NCI-H1092 treated with DMSO at 0.1 percent for 48 hours (cell line): ENCODE data around the gene PRSS22.

Experiments
- DNase-seq: peaks from one replicate; lab custom pipeline; 2025; lab: John Stamatoyannopoulos, UW

The PRSS22 gene

GRCh38 chr16:2852731-2853507 lies 5.1 kb downstream of the PRSS22 start:
- DNase-seq: no peak

DNA sequence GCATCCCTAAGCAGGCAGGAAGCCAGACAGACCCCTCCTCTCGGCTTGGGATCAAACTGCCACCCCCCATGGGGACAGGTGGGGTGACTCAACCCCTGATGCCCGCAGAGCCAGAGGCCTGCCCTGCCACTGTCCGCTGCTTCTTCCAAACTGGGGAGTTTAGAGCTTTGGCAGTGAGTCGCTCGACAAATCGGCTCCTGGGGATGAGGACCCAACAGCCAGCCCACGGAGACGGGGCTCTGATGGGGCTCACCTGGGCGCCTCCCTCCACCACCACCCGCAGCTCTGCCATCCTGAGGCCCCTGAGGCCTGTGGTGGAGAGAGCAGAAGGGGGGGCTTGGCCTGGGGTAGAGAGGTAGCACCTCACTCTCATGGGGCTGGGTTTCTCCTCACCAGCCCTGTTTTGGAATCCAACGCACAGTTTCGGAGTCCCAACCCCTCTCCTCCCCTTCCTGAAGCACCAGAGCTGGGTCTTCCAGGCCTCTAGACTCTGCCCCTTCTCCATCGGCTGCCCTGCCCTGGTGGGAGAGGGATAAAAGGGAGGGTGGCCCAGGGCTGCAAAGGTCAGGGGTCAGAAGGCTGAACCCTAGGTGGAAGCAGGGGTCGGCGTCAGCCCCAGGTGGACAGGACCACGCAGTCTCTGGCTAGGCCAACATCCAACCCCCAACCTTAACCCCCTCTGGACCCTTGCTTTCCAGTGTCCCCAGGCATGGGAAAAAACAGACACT lies 5.8 kb downstream of the PRSS22 start:
- no peak for DNase-seq

DNA sequence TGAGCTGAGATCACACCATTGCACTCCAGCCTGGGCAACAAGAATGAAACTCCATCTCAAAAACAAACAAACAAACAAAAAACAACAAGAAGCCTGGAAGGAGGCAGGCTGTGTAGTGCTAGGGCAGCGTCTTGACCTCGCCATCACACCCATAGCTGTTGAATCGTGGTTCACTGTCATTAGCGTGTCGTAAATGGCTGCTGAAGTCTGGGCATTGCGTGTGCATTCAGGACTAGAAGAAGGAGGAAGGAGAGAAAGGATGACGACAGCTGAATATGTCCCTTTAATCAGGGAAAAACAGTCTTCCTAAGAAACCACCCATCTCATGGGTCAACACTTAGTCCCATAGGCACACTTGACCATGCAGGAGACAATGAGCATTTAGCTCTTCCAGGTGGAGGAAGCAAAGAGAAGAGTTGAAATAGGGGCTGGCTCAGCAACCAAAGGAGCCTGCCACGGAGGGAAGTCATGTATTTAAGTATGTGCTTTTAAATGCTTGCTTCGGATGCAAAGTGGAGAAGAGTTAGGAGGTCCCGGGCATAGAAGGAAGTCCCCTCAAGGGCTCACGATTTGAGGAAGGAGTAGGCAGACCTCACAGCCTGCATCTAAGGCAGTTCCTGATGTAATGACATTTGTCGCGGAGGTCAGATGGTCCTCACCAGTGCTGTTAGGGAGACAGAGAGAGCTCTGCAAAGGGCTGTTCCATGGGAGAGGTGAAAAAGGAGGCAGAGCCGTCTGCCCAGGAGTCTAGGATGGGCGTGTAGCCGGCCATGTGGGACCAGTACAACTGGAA lies 8.8 kb downstream of the PRSS22 start:
- DNase-seq: no peak

- DNase-seq: no peak
These were observed 11.3 kb downstream of the PRSS22 start for GRCh38 chr16:2846511-2847310.

- DNase-seq: no peak
These were observed 12.9 kb downstream of the PRSS22 start for GRCh38 chr16:2845116-2845515.

GRCh38 chr16:2843526-2843925 lies 14.4 kb downstream of the PRSS22 start:
- DNase-seq: no peak

DNA sequence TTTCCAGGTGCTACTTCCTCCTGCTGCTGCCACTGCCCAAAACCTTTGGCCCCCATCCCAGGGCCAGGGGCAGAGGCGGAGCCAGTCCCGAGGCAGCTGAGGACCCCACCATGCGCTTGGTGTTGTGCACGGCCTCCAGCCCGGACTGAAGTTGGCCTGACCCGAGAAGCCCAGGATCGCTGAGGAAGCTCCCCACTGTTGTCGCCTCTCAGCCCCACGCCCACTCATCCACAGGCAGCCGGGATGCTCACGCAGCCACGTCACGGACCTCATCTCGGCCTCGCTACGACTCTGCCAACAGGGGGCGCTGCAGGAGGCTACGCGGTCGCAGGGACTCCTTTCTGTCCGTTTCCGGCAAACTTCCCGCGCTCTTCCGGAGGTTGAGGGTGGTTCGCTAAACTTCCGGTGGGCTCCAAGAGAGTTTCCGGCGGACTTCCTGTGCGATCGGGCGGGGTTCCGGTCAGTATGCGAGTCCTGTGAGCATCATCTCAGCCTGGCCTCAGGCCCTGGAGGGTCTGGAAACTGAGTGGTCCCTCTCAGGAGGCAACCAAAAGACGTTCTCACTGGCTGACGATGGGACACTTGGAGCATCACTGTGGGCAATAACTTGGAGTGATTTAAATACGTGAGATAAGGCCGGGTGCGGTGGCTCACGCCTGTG lies 15.5 kb downstream of the PRSS22 start:
- no peak for DNase-seq

DNA sequence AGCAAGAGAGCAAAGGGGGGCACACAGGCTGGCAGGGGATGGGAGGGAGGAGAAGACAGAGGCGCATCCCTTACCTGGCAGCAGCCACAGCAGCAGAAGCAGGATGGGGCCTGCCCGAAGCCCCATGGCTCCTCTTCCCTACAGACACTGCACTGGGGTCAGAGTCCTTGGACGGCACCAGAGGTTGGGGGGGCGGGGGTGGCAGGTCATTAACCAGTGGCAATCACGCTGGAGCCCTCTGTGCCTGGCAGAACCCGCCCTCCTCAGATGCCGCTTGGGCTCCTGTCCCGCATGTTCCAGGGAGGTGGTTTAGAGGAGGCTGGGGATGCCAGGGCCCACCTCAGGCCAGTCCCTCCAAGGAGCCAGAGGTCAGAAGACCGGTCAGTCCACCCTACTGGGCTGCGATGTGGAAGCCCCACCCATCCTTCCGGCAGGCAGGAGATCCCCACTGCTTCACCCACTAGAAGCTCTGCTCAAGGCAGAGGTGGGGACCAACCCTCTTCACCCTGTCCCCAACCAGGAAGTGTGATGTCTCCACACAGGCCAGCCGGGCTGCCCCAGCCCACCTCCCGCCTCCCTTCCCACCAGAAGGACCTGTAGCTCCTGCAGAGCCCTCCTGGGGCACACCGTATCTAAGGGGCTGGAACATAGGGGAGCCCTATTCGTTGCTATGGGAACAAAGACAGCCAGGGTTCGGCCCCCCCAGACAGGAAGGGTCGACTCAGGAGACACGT lies 16.2 kb downstream of the PRSS22 start:
- no peak for DNase-seq

- no peak for DNase-seq
These were observed 17.1 kb downstream of the PRSS22 start for GRCh38 chr16:2840914-2841313.

DNA sequence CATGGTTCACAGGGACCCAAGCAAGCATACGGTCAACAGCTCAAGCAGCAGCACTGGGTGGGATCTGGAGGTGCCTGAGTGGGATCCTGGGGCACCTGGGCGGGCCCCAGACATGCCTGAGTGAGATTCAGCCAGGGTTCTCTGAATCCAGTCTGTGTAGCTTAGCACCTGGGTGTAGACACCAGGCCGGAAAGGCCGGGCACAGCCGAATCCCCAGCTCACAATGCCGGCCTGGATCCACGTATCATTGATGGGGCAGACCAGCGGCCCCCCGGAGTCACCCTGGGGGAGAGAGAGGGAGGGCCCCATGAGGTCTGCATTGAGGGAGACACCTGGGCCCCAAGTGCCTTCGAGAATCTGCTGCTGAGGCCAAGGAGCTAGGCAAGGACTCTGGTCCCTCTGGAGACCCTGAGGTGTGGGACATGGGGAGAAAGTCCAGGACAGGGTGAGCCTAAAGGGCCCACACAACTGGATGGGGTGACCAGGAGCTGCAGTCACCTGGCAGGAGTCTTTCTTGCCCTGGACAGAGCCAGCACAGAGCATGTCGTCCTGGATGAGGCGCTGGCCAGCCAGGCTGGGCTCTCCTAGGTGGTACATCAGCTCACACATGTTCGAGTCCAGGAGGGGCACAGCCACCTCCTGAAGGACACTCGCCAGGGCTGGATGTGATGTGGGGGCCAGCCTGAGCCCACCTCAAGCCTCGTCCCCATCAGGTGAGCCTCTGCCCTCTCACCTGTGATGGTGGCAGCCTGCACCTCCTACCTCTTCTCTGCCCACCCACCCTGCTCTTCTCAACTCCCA lies 18.1 kb downstream of the PRSS22 start:
- no peak for DNase-seq

DNA sequence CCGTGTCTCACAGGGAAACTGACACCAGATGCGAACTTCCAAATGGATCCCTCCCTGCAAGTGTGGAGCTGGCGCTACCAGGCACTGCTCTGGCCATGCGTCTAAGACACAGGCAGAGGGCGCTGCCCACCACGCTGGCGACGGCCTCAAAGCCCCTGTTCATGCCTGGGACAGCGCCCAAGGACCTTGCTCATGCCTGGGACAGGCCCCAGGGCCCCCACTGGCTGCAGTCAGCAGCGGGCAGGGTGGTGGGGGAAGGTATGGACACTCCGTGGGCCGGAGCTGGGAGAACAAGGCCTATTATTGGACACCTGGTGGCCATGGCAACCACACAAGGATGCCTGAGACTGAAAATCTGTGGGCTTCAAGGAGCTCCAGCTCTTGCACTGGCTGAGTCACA lies 19.0 kb downstream of the PRSS22 start:
- DNase-seq: no peak

DNA sequence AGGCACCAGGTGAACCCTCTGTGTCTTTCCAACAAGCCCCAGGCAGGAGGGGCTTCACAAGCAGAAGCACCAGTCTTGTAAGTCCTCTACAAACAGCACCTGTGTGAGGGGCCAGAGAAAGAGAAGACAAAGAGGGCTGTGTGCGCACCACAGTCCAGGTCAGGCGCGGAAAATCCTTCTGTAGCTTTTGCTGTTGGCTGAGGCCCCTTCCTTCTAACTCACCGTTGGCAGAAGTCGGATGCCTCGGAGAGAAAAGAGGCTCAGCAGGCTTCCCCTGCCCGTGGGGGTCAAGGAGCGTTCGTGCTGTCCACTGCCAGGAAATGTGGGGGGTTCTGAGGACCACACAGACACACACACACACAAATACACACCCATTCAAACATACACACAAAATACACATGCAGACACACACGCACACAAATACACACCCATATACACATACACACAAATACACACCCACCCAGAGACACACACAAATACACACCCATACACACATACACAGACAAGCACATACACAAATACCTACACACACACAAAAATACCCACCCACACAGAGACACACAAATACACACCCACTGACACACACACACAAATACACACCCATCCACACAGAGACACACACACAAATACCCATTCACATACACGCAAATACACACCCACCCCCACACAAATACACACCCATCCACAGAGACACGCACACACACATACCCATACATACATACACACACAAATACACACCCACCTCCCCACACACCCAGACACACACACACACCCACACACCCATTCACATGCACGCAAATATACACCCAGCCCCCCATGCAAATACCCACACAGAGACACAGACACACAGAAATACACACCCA lies 21.1 kb downstream of the PRSS22 start:
- no peak for DNase-seq

GRCh38 chr16:2835638-2836493 lies 22.1 kb downstream of the PRSS22 start:
- DNase-seq: no peak

- no peak for DNase-seq
These were observed 23.0 kb downstream of the PRSS22 start for GRCh38 chr16:2834968-2835367.

DNA sequence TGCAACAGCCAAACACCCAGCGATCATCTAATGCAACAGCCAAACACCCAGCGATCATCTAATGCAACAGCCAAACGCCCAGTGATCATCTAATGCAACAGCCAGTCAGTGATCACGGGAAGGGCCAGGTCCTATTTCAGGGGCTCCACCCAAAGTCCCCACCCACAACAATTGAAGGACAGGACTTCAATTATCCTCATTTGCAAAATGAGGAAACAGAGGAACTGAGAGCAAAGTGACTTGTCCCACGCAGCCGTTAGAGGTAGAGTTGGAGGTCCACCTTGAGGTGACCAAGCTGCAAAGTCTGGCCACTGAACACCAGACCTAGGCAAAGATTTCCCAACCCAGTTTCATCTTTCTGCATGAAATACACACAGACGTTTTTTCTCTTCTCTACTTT lies 24.2 kb downstream of the PRSS22 start:
- DNase-seq: no peak

GRCh38 chr16:2831203-2831602 lies 26.8 kb downstream of the PRSS22 start:
- no peak for DNase-seq

DNA sequence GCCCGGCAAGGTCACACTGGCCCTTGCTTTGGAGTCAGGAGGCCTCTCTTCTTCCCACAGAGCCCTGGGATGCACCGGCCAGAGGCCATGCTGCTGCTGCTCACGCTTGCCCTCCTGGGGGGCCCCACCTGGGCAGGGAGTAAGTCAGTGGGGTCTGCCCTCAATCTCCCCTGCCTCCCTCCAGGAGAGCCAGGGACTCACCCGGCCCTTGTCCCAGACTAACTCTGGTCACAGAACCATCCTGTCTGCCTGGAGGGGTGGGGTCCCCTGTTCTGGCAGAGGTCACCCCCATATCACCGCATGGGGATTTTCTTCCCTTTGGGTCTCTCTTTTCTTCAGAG lies 27.6 kb downstream of the PRSS22 start:
- DNase-seq: no peak
